ENCODE measurements around the gene CACNG5.

CACNG5 gene

GRCh38 chr17:66910651-66911285, 75.9 kb downstream of the CACNG5 start:
- DNase-seq: no peak

- no peak for DNase-seq
Measured at GRCh38 chr17:66915204-66915611, 80.3 kb downstream of the CACNG5 start.

- no peak for DNase-seq
Measured at GRCh38 chr17:66915792-66916191, 80.9 kb downstream of the CACNG5 start.

GRCh38 chr17:66916946-66917345, 82.0 kb downstream of the CACNG5 start:
- DNase-seq: no peak

GRCh38 chr17:66918896-66919295, 84.0 kb downstream of the CACNG5 start:
- no peak for DNase-seq

- DNase-seq: no peak
Measured at GRCh38 chr17:66920435-66920834, 85.5 kb downstream of the CACNG5 start.

- no peak for DNase-seq
Measured at GRCh38 chr17:66920950-66921349, 86.0 kb downstream of the CACNG5 start.

- DNase-seq: no peak
Measured at GRCh38 chr17:66923886-66924285, 89.0 kb downstream of the CACNG5 start.

GRCh38 chr17:66925811-66926500, 91.0 kb downstream of the CACNG5 start:
- DNase-seq: no peak

GRCh38 chr17:66928949-66929348, 94.0 kb downstream of the CACNG5 start:
- DNase-seq: no peak

- DNase-seq: no peak
Measured at GRCh38 chr17:66929591-66929990, 94.7 kb downstream of the CACNG5 start.

GRCh38 chr17:66930933-66931332, 96.0 kb downstream of the CACNG5 start:
- no peak for DNase-seq

- no peak for DNase-seq
Measured at GRCh38 chr17:66932311-66932710, 97.4 kb downstream of the CACNG5 start.

GRCh38 chr17:66934040-66934439, 99.1 kb downstream of the CACNG5 start:
- no peak for DNase-seq

Measured in activated CD8-positive, alpha-beta memory T cell treated with anti-CD3 and anti-CD28 coated beads, Interleukin-2, amount 50 U/mL, for 48 hours (primary cell).